DND-41 (cell line): ENCODE data around the gene CACNA1H.
"Not testable (repeated sequence)": the region's sequence is repeated elsewhere in the genome, so short reads cannot be mapped to it uniquely, and the experiment has no call there.

ENCODE experiments used
- ATAC-seq: fragments of 200-7000 bp; cut with Tn5 transposase; 3 replicates; pipeline ENCODE4 v1.9.1; 2021; ENCODE audit warnings: low read depth; ENCODE audit not compliant: insufficient read depth
- DNase-seq: peaks from one replicate; pipeline ENCODE4 v3.0.0-alpha.2; 2020
- H2AFZ ChIP-seq: 2 replicates; pipeline ENCODE4 v1.6.0; 2012; ENCODE audit warnings: low read depth, low read length
- H3K27ac ChIP-seq: 2 replicates; pipeline ENCODE4 v1.5.1; 2012; ENCODE audit warnings: low read length, inconsistent platforms
- H3K27me3 ChIP-seq: fragments of 200-600 bp; sonication (generic); 2 replicates; pipeline ENCODE4 v1.6.0; 2012; ENCODE audit warnings: low read length, mild to moderate bottlenecking, inconsistent platforms; ENCODE audit not compliant: insufficient read depth, poor library complexity
- H3K36me3 ChIP-seq: 2 replicates; pipeline ENCODE4 v1.5.1; 2012; ENCODE audit warnings: low read length, inconsistent platforms; ENCODE audit not compliant: insufficient read depth
- H3K4me1 ChIP-seq: 2 replicates; pipeline ENCODE4 v1.5.1; 2012; ENCODE audit warnings: mild to moderate bottlenecking, low read length; ENCODE audit not compliant: insufficient read depth
- H3K4me2 ChIP-seq: 2 replicates; pipeline ENCODE4 v1.6.0; 2012; ENCODE audit warnings: mild to moderate bottlenecking, moderate library complexity, low read length, inconsistent platforms; ENCODE audit not compliant: insufficient read depth
- H3K4me3 ChIP-seq, 2 experiments: fragments of 200-600 bp in 1 of 2; shearing (Covaris generic) in 1 of 2; 2 replicates each; pipeline ENCODE4 v1.5.1; 2012 to 2016; ENCODE audit warnings: inconsistent platforms in 2 of 2, low read length in 2 of 2, mild to moderate bottlenecking in 2 of 2, low read depth in 1 of 2, moderate library complexity in 1 of 2
- H3K79me2 ChIP-seq: 2 replicates; pipeline ENCODE4 v1.6.0; 2012; ENCODE audit warnings: low read length, inconsistent platforms; ENCODE audit not compliant: insufficient read depth
- H3K9ac ChIP-seq: 2 replicates; pipeline ENCODE4 v1.6.0; 2012; ENCODE audit warnings: low read depth, mild to moderate bottlenecking, inconsistent platforms, low read length, moderate library complexity
- H3K9me3 ChIP-seq: 2 replicates; pipeline ENCODE4 v1.5.1; 2012; ENCODE audit warnings: low read length, moderate library complexity, mild to moderate bottlenecking, inconsistent platforms; ENCODE audit not compliant: insufficient read depth, severe bottlenecking
- H4K20me1 ChIP-seq: 2 replicates; pipeline ENCODE4 v1.6.0; 2012; ENCODE audit warnings: low read length; ENCODE audit not compliant: insufficient read depth
- EZH2 ChIP-seq: IDR thresholded peaks from 3 replicates; pipeline ENCODE4 v1.6.1; 2012; ENCODE audit warnings: borderline replicate concordance, low read depth, mild to moderate bottlenecking, moderate library complexity, low read length, inconsistent platforms; ENCODE audit not compliant: severe bottlenecking
- TF ChIP-seq, protein P1 (sequence below): IDR thresholded peaks from 2 replicates; pipeline ENCODE4 v1.5.1; 2012; ENCODE audit warnings: borderline replicate concordance, low read length, moderate library complexity, mild to moderate bottlenecking; ENCODE audit not compliant: poor library complexity, severe bottlenecking; ENCODE audit errors: extremely low read depth

Gene CACNA1H

DNA sequence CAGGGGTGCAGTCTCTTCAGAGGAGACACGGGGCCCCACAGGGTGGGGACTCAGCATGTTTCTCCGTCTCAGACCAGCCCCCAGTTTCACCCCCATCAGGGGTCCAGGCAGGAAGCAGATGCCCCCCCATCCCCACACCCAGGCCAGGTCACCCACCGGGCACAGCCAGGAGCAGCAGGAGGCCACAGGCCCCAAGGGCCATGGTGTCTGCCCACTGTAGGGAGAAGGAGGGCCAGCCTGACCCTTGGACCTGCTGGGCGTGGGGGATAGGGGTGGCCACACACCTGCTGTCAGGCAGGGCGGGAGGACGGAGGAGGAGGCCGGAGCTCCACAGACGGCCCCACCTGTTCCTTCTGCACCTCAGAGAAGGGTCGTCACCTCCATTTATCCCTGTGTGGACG is 72.1 kb downstream of the CACNA1H start, which contains the start of gene TPSG1:
Gene TPSG1, minus strand, starts transcription at position 218 of the 401 bp plus-strand sequence. Its CDS starts 16 bp downstream, at position 202.
- ATAC-seq: no peak
- H3K79me2 ChIP-seq: no peaks in the 10 kb centered on the region
- H4K20me1 ChIP-seq: peaks cover 9% of the 10 kb centered on the region; the same call in 1 of the 2 replicates
- no peak for DNase-seq
- no peaks in the 10 kb centered on the region for H3K27me3 ChIP-seq
- H2AFZ ChIP-seq: no peak within 1 kb of the TSS
- no peak within 1 kb of the TSS for H3K4me3 ChIP-seq
- no peak within 1 kb of the TSS for H3K27ac ChIP-seq
- H3K9me3 ChIP-seq: no peaks in the 10 kb centered on the region
- no peaks in the 10 kb centered on the region for H3K4me1 ChIP-seq
- no peak within 1 kb of the TSS for H3K9ac ChIP-seq
- no peaks in the 10 kb centered on the region for H3K36me3 ChIP-seq
- no peak within 1 kb of the TSS for H3K4me2 ChIP-seq
- TF ChIP-seq, protein P1, sequence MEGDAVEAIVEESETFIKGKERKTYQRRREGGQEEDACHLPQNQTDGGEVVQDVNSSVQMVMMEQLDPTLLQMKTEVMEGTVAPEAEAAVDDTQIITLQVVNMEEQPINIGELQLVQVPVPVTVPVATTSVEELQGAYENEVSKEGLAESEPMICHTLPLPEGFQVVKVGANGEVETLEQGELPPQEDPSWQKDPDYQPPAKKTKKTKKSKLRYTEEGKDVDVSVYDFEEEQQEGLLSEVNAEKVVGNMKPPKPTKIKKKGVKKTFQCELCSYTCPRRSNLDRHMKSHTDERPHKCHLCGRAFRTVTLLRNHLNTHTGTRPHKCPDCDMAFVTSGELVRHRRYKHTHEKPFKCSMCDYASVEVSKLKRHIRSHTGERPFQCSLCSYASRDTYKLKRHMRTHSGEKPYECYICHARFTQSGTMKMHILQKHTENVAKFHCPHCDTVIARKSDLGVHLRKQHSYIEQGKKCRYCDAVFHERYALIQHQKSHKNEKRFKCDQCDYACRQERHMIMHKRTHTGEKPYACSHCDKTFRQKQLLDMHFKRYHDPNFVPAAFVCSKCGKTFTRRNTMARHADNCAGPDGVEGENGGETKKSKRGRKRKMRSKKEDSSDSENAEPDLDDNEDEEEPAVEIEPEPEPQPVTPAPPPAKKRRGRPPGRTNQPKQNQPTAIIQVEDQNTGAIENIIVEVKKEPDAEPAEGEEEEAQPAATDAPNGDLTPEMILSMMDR: no peak
- no peak for TF ChIP-seq EZH2

GRCh38 chr16:1225728-1226311 is 72.9 kb downstream of the CACNA1H start:
- not testable (repeated sequence) for H3K9ac ChIP-seq, H3K4me1 ChIP-seq, H2AFZ ChIP-seq, H3K27me3 ChIP-seq, H3K79me2 ChIP-seq, H3K9me3 ChIP-seq, H3K4me2 ChIP-seq, H3K36me3 ChIP-seq, ATAC-seq, H3K4me3 ChIP-seq, H3K27ac ChIP-seq, DNase-seq, H4K20me1 ChIP-seq

DNA sequence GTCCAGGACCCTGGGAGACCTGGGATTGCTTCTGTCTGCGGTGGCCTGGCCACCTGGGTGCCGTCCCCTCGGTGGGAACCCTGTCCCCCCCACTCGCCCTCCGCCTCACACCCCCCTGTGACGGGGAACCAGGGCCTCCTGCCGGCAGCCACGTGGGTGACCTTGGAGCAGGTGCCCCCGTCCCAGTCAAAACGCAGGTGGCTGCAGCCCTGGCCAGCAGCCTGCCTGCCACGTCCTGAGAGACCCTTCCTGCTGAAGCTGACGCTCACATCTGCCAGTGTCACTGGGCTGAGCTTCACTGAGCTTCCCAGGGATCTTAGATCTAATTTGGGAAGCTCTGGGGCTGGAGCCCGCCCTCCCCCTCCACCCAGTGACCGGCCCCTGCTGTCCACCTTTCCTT is 73.8 kb downstream of the CACNA1H start:
- H3K27ac ChIP-seq, H3K9ac ChIP-seq, H3K27me3 ChIP-seq, ATAC-seq, H3K79me2 ChIP-seq, H3K4me3 ChIP-seq, H3K36me3 ChIP-seq, H2AFZ ChIP-seq, H3K4me1 ChIP-seq, H4K20me1 ChIP-seq, H3K9me3 ChIP-seq, DNase-seq, H3K4me2 ChIP-seq: not testable (repeated sequence)

- H3K4me3 ChIP-seq, H3K4me1 ChIP-seq, H3K36me3 ChIP-seq, DNase-seq, ATAC-seq, H4K20me1 ChIP-seq, H3K79me2 ChIP-seq, H3K27ac ChIP-seq, H3K9ac ChIP-seq, H3K4me2 ChIP-seq, H3K27me3 ChIP-seq, H3K9me3 ChIP-seq, H2AFZ ChIP-seq: not testable (repeated sequence)
Measured at GRCh38 chr16:1228227-1228626, 75.3 kb downstream of the CACNA1H start.

- H3K79me2 ChIP-seq, H2AFZ ChIP-seq, H4K20me1 ChIP-seq, H3K4me1 ChIP-seq, ATAC-seq, H3K4me2 ChIP-seq, H3K4me3 ChIP-seq, DNase-seq, H3K9ac ChIP-seq, H3K9me3 ChIP-seq, H3K27me3 ChIP-seq, H3K36me3 ChIP-seq, H3K27ac ChIP-seq: not testable (repeated sequence)
Measured at GRCh38 chr16:1229476-1229875, 76.6 kb downstream of the CACNA1H start.

- not testable (repeated sequence) for H2AFZ ChIP-seq, H3K4me2 ChIP-seq, H3K9ac ChIP-seq, H3K9me3 ChIP-seq, H4K20me1 ChIP-seq, H3K36me3 ChIP-seq, H3K4me3 ChIP-seq, H3K4me1 ChIP-seq, H3K27me3 ChIP-seq, ATAC-seq, H3K79me2 ChIP-seq, DNase-seq, H3K27ac ChIP-seq
Measured at GRCh38 chr16:1230084-1230470, 77.2 kb downstream of the CACNA1H start, which contains the start of gene TPSB2. Gene TPSB2, minus strand, starts transcription at chr16:1230184. Its CDS starts 233 bp downstream, at chr16:1229951.

GRCh38 chr16:1230471-1231212 is 77.7 kb downstream of the CACNA1H start:
- H3K4me3 ChIP-seq, H3K4me2 ChIP-seq, H3K9ac ChIP-seq, H4K20me1 ChIP-seq, DNase-seq, H3K79me2 ChIP-seq, H3K27ac ChIP-seq, H3K36me3 ChIP-seq, ATAC-seq, H3K4me1 ChIP-seq, H3K9me3 ChIP-seq, H3K27me3 ChIP-seq, H2AFZ ChIP-seq: not testable (repeated sequence)
